ENCODE data around the gene FSD1. TPM values are rescaled to one million over a fixed set of nuclear protein-coding genes. Genes with fewer than 3 reads are reported as not detected.

Gene FSD1
- total RNA-seq, 1 experiment from 2014 or later: 29.8 TPM

- DNase-seq: peak; percentile 70
- Histone ChIP-seq H3K36me3 (replicated peaks; ENCODE audit: control insufficient read depth, insufficient read depth, low read length) (no peaks in the 10 kb centered on the region), H3K4me3 (ENCODE audit: insufficient read depth, low read depth, low read length) (no peak overlapping the region), H3K27me3 (ENCODE audit: control insufficient read depth, insufficient read depth, low read length) (peaks cover 2% of the 10 kb centered on the region)
Observed at GRCh38 chr19:4297901-4298809, 6.2 kb upstream of the FSD1 start.

DNA sequence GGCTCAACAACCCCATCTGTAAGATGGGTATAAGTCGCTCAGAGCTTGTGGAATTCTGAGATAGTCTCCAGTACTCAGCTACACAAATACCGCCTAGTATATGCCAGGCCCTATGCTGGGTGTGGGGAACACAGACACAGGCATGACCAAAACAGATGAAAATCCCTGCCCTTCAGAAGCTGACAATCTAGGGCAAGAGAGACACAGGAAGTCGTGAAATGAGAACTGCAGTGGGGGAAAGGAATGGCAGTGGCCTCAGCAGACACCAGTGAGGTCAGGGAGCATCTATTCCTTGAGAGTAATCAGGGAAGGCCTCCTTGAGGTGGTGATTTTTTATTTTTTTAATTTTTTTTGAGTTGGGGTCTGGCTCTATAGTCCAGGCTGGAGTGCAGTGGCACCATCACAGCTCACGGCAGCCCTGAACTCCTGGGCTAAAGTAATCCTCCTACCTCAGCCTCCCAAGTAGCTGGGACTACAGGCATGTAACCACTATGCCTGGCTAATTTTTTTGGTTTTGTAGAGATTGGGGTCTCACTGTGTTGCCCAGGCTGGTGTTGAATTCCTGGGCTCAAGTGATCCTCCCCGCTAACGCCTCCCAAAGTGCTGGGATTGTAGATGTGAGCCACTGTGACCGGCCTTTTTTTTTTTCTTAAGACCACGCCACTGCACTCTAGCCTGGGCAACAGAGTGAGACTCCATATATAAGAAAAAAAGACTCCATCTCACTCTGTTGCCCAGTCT, 5.4 kb upstream of the FSD1 start:
- H3K4me3 ChIP-seq (ENCODE audit: insufficient read depth, low read depth, low read length): no peak overlapping the region
- no peaks in the 10 kb centered on the region for H3K36me3 ChIP-seq (replicated peaks; ENCODE audit: control insufficient read depth, insufficient read depth, low read length)
- no peak for DNase-seq
- H3K27me3 ChIP-seq (ENCODE audit: control insufficient read depth, insufficient read depth, low read length): peaks cover 2% of the 10 kb centered on the region

DNA sequence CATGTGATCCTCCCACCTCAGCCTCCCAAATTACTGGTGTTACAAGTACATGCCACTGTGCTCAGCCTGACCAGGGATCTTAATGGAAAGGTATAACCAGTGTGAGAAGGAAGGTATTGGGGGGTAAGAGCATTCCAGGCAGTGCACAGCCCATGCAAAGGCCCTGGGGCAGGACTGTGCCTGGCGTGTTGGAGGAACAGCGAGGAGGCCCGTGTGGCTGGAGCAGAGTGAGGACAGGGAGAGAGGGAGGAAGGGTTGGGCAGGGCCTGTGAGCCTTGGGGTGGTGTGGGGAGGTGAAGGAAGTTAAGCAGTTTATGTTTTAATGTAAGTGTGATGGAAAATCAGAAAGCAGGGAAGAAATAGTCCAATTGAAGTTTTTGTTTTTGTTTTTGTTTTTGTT, 3.8 kb upstream of the FSD1 start:
- H3K36me3 ChIP-seq (replicated peaks; ENCODE audit: control insufficient read depth, insufficient read depth, low read length): no peaks in the 10 kb centered on the region
- peaks cover 2% of the 10 kb centered on the region; the same call in 1 of the 2 replicates for H3K27me3 ChIP-seq (ENCODE audit: control insufficient read depth, insufficient read depth, low read length)
- H3K4me3 ChIP-seq (ENCODE audit: insufficient read depth, low read depth, low read length): no peak overlapping the region
- no peak for DNase-seq

DNA sequence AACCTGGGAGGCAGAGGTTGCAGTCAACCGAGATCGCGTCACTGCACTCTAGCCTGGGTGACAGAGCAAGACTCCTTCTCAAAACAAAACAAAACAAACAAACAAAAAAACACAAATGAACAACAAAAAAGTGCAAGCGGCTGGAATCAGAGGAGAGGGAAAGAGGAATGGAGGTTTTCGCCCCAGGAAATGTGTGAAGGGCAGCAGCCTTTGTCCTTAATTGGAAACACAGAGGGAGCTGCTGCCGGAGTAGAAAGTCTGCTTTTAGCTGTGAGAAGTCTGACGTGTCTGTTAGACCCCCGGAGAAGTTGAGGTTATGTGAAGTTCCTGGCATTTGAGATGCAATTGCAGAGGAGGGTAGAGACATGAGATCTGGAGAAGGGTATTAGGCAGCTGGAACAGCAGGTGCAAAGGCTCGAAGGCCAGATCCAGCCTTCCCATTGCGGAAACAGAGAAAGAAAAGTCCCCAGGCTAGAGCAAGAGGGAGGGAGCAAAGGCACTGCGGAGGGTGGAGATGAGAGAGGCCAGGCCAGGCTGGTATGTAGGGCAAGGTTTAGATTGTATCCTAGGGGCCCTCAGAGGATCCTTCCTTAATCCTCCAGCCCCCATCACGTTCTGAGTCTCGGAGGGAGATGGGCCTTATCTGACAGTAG, 2.7 kb upstream of the FSD1 start:
- no peaks in the 10 kb centered on the region; the same call in none of the 2 replicates for H3K36me3 ChIP-seq (replicated peaks; ENCODE audit: control insufficient read depth, insufficient read depth, low read length)
- H3K27me3 ChIP-seq (ENCODE audit: control insufficient read depth, insufficient read depth, low read length): no peaks in the 10 kb centered on the region
- DNase-seq: peak; percentile 59
- H3K4me3 ChIP-seq (ENCODE audit: insufficient read depth, low read depth, low read length): no peak overlapping the region

- Histone ChIP-seq H3K4me3 (ENCODE audit: insufficient read depth, low read depth, low read length) (no peak within 1 kb of the TSS), H3K27me3 (ENCODE audit: control insufficient read depth, insufficient read depth, low read length) (no peaks in the 10 kb centered on the region), H3K36me3 (replicated peaks; ENCODE audit: control insufficient read depth, insufficient read depth, low read length) (no peaks in the 10 kb centered on the region; the same call in none of the 2 replicates)
- peak; percentile 49 for DNase-seq
Observed at GRCh38 chr19:4302243-4302640, 2.2 kb upstream of the FSD1 start, which contains the start of gene TMIGD2. Gene TMIGD2 (minus strand): TSS chr19:4302389. CDS start chr19:4302385, 4 bp downstream.

DNA sequence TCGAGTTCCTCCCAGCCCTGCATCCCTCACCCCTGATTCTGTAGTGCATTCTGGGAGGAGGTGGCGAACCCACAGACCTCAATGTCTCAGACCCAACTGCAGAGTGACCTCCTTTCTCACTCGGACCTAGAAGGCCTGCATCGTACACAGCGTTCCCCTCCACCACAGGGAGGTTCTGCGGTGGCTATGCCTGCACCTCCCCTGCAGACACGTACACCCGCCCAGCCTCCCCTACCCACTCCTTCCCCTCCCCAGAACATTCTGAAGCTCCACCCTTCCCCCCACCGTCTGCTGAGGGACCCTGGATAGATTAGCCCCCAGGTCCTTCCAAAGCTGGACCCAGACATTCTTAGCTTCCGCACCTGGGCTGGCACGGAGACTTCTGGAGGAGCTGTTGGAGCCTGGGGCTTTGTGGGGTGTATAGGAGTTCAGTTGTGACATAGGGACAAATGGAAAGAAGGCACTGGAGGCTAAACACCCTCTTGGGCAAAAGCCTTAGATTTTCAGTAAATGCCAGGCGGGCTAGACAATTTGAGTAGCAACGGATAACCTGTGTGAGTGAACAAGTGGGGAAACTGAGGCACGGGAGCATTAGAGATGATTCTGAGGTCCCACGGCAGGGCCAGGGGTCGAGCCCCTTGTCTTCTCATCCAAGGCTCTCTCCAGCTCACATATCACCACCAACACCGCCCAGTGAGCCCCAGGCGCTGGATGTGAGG, 420 bp upstream of the FSD1 start:
- H3K36me3 ChIP-seq (replicated peaks; ENCODE audit: control insufficient read depth, insufficient read depth, low read length): peaks cover 2% of the 10 kb centered on the region
- H3K27me3 ChIP-seq (ENCODE audit: control insufficient read depth, insufficient read depth, low read length): no peaks in the 10 kb centered on the region
- H3K4me3 ChIP-seq (ENCODE audit: insufficient read depth, low read depth, low read length): peak overlapping the region; percentile 40; the same call in 1 of the 2 replicates
- DNase-seq: peak; percentile 54

DNA sequence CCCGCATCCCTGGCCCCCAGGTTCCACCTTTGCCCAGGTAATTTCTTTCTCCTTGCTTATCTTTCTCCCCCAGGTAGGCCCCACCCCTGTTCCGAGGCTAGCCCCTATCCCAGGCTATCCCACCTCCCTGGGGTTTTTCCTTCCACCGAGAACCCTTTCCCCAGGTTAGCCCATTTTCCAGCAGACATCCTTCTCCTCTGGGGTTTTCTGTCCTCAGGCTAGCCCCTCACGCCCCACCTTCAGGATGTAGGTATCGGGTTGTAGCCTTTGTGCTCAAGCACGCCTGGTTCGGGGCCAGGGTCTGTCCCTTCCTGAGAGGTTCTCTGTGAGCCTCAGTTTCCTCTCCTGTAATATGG, 837 bp downstream of the FSD1 start:
- H3K27me3 ChIP-seq (ENCODE audit: control insufficient read depth, insufficient read depth, low read length): no peaks in the 10 kb centered on the region
- peaks cover 2% of the 10 kb centered on the region for H3K36me3 ChIP-seq (replicated peaks; ENCODE audit: control insufficient read depth, insufficient read depth, low read length)
- no peak for DNase-seq
- peak overlapping the region; percentile 40 for H3K4me3 ChIP-seq (ENCODE audit: insufficient read depth, low read depth, low read length)

DNA sequence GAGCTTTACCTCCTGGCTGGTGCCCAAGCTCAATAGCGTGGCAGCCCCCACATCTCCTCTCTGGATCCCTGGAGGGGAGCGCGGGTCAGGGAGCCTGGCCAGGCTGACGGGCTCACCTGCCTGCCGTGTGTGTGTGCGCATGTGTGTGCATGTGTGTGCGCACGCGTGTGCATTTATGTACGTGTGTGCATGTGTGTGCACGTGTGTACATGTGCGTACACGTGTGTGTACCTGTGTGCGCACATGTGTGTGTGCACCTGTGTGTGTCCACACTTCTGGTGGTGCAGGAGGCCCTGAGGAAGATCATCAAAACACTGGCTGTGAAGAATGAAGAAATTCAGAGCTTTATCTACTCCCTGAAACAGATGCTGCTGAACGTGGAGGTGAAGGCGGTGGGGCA, 1.3 kb downstream of the FSD1 start:
- no peak for DNase-seq
- Histone ChIP-seq H3K4me3 (ENCODE audit: insufficient read depth, low read depth, low read length) (no peak overlapping the region), H3K27me3 (ENCODE audit: control insufficient read depth, insufficient read depth, low read length) (no peaks in the 10 kb centered on the region), H3K36me3 (replicated peaks; ENCODE audit: control insufficient read depth, insufficient read depth, low read length) (peaks cover 2% of the 10 kb centered on the region)

- Histone ChIP-seq H3K4me3 (ENCODE audit: insufficient read depth, low read depth, low read length) (no peak overlapping the region), H3K27me3 (ENCODE audit: control insufficient read depth, insufficient read depth, low read length) (no peaks in the 10 kb centered on the region), H3K36me3 (replicated peaks; ENCODE audit: control insufficient read depth, insufficient read depth, low read length) (peaks cover 2% of the 10 kb centered on the region)
- DNase-seq: peak; percentile 94
Observed at GRCh38 chr19:4310247-4311121, 6.1 kb downstream of the FSD1 start.

DNA sequence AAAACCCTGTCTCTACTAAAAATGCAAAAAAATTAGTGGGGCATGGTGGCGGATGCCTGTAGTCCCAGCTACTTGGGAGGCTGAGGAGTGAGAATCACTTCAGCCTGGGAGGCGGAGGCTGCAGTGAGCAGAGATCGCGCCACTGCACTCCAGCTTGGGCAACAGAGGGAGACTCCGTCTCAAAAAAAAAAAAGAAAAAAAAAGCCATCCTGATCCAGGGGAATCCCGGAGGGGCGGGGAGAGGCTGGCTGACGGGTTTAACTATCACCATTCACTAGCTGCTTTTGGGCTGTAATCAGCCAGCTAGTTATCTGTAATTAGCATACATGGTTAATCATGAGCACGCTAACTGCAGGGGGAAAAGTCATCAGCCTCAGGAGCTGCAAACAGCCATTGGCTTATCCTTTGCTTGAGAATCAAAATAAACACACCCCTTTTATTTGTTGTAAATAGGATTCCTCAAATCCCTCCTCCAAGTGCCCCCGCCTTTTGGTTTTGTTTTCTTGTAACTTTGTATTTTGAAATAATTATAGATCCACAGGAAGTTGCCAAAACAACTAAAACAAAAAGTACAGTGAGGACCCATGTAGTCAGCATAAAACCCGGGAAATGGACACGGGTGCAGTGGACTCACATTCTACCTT, 9.6 kb downstream of the FSD1 start:
- Histone ChIP-seq H3K36me3 (replicated peaks; ENCODE audit: control insufficient read depth, insufficient read depth, low read length) (peaks cover 4% of the 10 kb centered on the region), H3K4me3 (ENCODE audit: insufficient read depth, low read depth, low read length) (no peak overlapping the region), H3K27me3 (ENCODE audit: control insufficient read depth, insufficient read depth, low read length) (no peaks in the 10 kb centered on the region)
- peak; percentile 70 for DNase-seq

- H3K4me3 ChIP-seq (ENCODE audit: insufficient read depth, low read depth, low read length): no peak overlapping the region
- no peaks in the 10 kb centered on the region for H3K27me3 ChIP-seq (ENCODE audit: control insufficient read depth, insufficient read depth, low read length)
- H3K36me3 ChIP-seq (replicated peaks; ENCODE audit: control insufficient read depth, insufficient read depth, low read length): peaks cover 4% of the 10 kb centered on the region
- DNase-seq: peak; percentile 12
Observed at GRCh38 chr19:4316956-4317355, 12.6 kb downstream of the FSD1 start.

DNA sequence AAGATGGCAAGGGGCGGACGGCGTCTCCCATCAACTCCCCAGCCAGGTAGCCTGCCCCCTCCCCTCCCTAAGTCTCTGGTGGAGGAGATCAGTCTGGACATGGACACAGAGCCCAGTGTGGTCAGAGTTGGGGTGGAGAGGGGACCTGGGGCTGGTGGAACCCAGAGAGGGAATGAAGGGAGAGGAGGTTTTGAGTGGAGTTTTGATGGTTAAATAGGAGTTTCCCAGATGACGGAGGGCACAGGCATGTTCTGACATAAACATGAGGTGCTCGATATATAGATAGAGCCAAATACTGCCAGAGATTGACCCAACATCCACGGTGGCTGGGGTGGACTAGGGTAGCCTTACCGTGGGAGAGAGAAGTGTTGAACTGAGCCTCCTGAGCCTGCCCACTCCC, 14.1 kb downstream of the FSD1 start:
- peak; percentile 6 for DNase-seq
- Histone ChIP-seq H3K27me3 (ENCODE audit: control insufficient read depth, insufficient read depth, low read length) (no peaks in the 10 kb centered on the region), H3K36me3 (replicated peaks; ENCODE audit: control insufficient read depth, insufficient read depth, low read length) (peaks cover 4% of the 10 kb centered on the region), H3K4me3 (ENCODE audit: insufficient read depth, low read depth, low read length) (no peak overlapping the region)
